GM19043 (cell line): ENCODE data around the gene TOR3A.
"Not testable (repeated sequence)": the region's sequence is repeated elsewhere in the genome, so short reads cannot be mapped to it uniquely, and the experiment has no call there.

Experiments used
- ATAC-seq: cut with Tn5 transposase; IDR thresholded peaks from one replicate; pipeline ENCODE4 v1.9.1; 2021; ENCODE audit warnings: low read depth; ENCODE audit not compliant: unreplicated experiment

TOR3A gene

GRCh38 chr1:179081687-179082332 is at the start of gene TOR3A:
Gene TOR3A, plus strand, starts transcription at chr1:179082070. Its CDS starts 59 bp downstream, at chr1:179082129.
- ATAC-seq, result peak; percentile 80

- peak; percentile 75 for ATAC-seq
These were observed 47.1 kb upstream of the TOR3A start for GRCh38 chr1:179034720-179035119.

GRCh38 chr1:179036844-179037465 is 44.9 kb upstream of the TOR3A start:
- peak; percentile 44 for ATAC-seq

- ATAC-seq, result no peak
These were observed 43.2 kb upstream of the TOR3A start for GRCh38 chr1:179038528-179039281.

GRCh38 chr1:179039502-179040174 is 42.2 kb upstream of the TOR3A start:
- ATAC-seq, result not testable (repeated sequence)

GRCh38 chr1:179040175-179040551 is 41.7 kb upstream of the TOR3A start:
- not testable (repeated sequence) for ATAC-seq

GRCh38 chr1:179042087-179042486 is 39.8 kb upstream of the TOR3A start:
- ATAC-seq, result no peak

GRCh38 chr1:179042700-179043099 is 39.2 kb upstream of the TOR3A start:
- ATAC-seq, result no peak

- ATAC-seq, result no peak
These were observed 38.6 kb upstream of the TOR3A start for GRCh38 chr1:179043266-179043665.

- ATAC-seq, result no peak
These were observed 38.0 kb upstream of the TOR3A start for GRCh38 chr1:179043907-179044306.

GRCh38 chr1:179046808-179047635 is 34.8 kb upstream of the TOR3A start:
- no peak for ATAC-seq

GRCh38 chr1:179047636-179047997 is 34.3 kb upstream of the TOR3A start:
- no peak for ATAC-seq

GRCh38 chr1:179048339-179049124 is 33.3 kb upstream of the TOR3A start:
- no peak for ATAC-seq

- no peak for ATAC-seq
These were observed 29.1 kb upstream of the TOR3A start for GRCh38 chr1:179052776-179053175.

GRCh38 chr1:179053486-179053885 is 28.4 kb upstream of the TOR3A start:
- no peak for ATAC-seq

- no peak for ATAC-seq
These were observed 25.9 kb upstream of the TOR3A start for GRCh38 chr1:179055937-179056336.

- no peak for ATAC-seq
These were observed 23.1 kb upstream of the TOR3A start for GRCh38 chr1:179058487-179059483.
